Left hindlimb (tissue), 1 donor: ENCODE results near the gene ZPR1.
"Not testable (repeated sequence)": the region's sequence is repeated elsewhere in the genome, so short reads cannot be mapped to it uniquely, and the experiment has no call there.

Experiments used
- DNase-seq: peaks from one replicate; pipeline ENCODE4 v3.0.0-alpha.2; 2018

ZPR1 gene

DNA sequence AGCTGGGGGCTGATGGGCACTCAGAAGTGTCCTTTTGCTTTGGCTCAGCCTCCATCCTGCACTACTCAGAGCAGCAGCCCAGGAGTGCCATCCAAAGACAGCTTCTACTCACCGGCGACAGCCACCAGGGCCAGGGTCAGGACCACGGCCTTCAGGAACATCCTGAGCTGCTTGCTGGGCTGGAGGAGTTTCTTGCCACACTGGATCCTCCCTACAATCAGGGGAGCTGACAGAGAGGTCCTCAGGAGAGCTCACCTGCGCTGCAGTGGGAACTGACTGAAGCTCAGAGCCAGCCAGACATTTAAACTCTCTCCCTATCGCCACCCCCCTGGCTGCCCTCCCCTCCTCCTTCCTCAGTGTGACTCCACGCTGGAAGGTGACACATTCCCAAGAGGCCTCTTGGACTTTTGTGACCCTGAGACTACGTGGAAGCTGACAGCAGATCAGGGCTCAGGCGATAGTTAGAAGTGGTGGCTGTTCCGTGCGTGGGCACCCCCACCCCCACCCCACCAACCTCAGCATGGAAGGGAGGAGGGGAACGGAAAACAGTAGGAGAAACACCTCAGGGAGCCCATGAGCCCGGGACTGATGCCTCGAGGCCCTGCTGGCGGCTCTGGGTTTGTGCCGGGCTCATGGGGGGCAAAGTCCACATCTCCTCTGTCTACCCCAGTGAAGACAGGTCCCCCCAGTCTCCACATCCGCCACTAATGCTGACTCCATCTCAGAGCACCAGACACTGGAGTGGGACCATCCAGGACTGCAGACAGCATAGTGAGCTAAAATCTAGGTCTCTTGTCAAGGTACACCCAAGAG lies 35.4 kb upstream of the ZPR1 start, which contains the start of gene APOA4:
Gene APOA4 (minus strand): TSS at position 274 of the 813 bp plus-strand sequence. CDS start 113 bp downstream, at position 161.
- no peak for DNase-seq

DNA sequence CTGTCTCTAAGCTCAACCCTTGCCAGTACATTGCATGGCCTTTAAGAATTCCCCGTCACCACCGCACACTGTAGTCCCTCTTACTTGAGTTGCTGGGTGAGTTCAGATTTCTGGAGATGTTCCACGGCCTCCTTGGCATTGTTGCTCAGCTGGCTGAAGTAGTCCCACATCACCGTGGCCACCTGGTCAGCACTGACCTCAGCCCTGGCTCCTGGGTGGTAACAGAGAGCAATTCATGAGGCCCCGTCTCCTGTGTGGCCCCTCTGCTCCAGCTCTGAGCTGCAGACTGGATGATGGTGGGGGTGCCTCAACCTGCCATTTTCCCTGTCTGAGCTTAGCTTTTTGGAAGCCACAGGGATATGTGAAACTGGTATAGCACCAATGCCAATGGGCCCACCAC lies 34.8 kb upstream of the ZPR1 start:
- DNase-seq = no peak

DNA sequence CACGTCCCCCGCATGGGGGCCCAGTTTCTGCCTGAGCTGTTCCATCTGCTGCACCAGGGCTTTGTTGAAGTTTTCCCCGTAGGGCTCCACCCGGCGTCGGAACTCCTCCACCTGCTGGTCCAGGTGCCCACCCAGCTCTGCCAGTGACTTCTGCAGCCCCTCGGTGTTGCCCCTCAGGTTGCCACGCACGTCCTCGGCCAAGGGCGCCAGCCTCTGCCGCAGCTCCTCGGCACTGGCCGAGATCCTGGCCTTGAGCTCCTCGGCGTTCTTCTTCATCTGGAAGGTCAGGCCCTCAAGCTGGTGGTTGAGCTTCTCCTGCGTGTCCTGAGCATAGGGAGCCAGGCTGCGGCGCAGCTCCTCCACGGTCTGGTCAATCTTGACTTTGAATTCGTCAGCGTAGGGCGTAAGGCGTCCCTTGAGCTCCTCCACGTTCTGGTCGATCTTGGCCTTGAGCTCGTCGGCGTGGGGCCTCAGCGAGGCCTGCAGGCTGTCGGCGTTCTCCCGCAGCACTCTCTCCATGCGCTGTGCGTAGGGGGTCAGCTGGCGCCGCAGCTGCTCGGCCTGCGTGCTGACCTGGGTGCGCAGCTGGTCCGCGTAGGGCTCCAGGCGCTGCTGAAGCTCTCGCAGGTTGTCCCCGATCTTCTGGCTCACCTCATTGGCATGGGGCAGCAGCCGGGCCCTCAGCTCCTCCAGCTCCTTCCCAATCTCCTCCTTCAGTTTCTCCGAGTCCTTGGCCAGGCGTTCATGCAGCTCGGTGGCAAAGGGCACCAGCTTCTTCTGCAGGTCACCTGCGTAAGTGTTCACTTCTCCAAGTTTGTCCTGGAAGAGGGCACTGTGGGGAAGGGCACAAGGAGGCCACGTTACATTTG lies 33.5 kb upstream of the ZPR1 start:
- no peak for DNase-seq

DNA sequence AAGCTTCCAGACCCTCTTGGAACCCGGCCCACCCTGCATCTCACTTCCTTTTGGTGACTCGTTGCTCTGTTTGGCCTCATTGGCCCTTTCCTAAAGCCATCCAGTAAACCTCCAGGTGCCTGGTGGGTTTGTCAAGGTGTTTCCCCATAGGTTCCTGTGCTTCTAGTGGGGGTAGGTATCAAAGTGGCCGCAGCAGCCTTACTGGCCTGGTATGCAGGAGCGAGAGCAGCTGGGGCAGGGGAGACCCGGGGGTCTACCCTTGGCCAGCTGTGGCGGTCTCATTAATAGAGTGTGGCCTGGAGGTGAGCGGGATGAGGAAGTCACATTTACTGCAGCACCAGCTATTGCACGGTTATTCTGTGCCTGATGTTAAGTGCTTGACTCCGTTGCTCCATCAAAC lies 31.2 kb upstream of the ZPR1 start:
- DNase-seq = no peak

DNA sequence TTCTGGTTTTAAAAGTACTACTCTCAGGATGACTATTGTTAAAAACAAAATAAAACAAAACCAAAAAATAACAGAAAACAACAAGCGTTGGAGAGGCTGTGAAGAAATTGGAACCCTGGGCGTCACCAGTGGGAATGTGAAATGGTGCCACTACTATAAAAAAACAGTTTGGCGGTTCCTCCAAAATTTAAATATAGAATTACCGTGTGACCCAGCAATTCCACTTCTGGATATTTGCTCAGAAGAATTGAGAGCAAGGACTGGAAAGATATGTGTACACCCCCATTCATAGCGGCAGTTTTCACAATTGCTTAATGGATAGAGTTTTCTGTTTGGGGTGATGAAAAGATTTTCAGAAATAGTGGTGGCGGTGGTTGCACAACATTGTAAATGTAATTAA lies 26.7 kb upstream of the ZPR1 start:
- DNase-seq = no peak

DNA sequence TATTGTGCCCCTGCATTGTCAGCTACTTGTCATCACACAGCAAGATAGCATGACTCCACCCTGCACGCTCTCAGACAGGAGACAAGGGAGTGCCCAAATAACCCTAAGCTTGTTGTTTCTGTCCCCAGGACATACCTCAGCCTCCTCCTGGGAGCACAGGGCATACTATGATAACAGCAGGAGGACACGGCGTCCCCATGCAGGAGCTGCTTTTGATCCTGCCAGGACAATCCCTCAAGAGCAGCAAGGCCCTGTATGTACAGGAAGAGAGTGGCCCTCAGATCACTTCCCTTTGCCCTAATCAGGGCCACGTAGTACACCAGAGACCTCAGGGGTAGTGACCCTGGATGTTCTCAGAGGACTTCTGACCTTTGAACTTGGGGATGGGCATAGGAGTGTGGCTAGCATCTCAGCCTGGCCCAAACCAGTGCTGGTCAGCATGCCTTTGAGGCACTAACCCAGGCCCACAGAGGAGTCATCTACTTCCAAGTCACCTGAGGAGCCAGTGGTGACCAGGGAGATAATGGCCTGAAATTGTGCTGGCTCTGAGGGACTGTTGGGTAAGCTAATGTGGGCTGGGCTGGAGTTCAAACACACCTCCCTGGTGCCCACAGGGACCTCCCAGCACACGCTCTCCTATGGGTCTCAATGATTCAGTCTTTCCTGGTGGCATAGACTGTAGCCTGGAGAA lies 26.1 kb upstream of the ZPR1 start:
- no peak for DNase-seq

DNA sequence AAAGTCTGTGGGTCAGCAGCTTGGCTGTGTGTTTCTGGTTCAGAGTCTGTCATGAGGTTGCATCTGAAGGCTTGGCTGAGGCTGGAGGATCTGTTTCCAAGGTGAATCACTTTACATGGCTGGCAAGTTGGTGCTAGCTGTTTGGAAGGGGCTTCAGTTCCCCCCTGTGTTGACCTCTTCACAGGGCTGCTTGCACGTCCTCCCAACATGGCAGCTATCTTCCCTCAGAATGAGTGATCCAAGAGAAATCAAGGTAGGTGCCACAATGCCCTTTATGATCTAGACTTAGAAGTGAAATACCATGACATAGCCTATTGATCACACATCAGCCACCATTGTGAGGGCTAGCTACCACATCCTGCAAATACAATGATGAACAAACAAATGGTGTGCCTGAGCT lies 25.3 kb upstream of the ZPR1 start:
- DNase-seq = no peak

DNA sequence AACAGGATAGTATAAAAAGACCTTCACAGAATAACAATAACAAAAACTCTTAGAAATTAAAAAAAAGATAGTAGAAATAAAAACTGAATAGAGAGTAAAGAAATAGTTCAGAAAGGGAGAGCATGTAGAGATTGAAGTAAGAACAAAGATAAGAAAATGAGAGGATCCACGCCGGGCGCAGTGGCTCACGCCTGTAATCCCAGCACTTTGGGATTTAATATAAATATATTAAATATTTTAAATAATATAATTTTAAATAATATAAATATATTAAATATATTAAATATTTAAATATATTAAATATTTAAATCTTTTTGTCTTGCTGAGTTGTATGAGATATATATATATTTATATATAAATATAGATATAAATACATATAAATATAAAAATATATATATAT lies 24.3 kb upstream of the ZPR1 start:
- DNase-seq = no peak

DNA sequence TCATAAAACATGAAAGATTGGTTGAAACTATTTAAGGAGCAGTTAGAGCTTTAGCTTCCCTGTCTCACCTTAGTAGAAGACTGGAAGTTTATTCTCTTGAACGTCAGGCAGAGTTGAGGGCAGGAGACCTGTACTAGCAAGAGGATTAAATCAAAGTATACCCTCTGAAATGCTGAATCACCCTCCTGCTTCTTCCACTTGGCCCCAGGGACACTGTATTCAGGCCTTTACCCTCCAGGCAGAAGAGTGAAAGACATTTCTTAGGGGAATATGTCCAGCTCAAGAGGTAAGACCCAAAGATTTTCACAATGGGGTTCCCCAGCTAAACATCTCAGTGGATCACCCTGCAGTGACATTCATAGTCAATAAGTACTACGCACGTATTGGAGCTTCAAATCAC lies 23.4 kb upstream of the ZPR1 start:
- no peak for DNase-seq

DNA sequence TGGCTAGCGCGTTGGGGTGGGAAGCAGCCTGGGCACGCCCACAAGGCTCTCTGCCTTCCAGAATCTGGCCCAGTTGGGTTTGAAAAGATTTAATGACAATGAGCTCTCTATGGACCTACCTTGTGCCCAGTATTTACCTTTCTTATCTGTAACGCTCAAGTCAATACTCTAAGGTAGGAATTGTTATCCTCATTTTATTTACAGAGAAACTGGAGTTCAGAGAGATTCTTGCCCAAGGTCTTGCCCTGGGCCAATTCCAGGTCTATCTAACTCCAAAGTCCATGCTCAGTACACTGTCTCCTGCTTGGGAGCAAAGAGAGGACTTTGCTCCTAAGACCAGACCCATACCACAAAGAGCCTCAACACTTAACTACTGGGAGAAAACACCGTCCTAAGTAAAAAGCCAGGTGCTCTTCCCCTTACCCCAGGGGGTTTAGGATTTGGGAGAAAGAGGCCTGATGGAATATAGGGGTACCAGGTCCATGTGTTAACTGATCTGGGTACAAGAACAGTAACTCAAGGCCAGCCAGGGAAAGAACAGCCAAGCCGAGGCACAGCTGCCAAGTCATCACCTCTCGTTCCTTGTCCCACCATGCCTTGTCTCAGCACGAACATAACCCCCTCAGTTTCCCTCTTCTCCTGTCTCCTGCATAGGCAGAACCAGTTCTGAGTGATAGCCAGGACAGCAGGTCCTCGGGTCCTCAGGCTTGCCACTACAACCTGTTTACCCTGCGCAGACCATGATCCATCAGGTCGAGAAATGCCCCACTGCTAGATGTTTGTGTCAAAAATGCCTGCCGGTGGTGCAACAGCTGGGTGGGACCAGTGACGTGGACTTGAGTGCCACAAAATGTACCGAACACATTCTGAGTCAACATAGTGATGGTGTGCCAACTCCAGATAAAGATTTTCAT lies 20.7 kb upstream of the ZPR1 start:
- DNase-seq = no peak

DNA sequence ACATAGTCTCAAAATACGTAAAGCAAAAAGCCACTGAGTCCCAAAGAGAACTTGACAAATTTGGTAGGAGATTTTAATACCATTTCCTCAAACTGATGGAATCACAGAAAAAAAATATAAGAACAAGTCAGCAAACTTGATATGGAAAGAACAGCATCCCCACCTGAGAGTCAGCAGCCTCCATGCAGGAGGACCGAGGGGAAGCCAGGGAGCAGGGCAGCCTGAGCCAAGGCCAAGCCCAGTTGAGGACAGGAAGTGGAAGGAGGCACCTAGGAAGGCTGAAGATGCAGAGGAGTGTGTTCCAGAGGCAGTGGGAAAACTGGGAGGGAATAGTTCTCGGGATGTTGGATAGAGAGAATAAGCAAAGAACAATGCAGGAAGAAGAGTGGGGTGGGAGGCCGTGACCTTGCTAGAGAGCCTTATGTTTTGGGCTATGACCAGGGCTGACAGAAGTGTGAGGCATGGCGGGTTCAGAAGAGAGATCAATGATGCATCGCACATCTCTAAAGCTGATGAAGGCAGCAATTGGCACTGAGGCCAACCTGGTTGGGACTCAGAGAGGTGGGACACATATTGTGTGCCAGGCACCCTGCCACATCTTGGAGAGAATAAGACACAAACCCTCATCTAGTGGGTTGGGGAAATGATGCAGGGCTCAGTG lies 19.9 kb upstream of the ZPR1 start:
- no peak for DNase-seq

DNA sequence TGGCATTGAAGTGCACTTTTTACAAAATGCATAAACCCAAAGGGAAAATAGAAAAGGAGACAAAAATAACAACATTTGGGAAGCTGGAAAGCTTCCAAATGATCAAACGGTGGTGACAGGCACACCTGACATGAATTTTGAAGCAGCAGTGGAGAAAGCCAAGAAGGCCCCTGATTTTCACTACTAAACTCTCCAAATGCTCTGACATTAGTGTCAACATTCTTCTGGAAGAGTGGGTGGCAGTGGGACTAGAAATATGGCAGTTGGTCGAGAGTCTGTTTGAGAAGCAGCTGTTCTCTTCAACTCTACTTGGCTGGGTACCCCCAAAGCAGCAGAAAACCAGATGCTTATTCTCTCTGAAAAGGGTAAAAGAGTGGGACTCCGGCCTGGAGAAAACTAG lies 16.2 kb upstream of the ZPR1 start:
- no peak for DNase-seq

DNA sequence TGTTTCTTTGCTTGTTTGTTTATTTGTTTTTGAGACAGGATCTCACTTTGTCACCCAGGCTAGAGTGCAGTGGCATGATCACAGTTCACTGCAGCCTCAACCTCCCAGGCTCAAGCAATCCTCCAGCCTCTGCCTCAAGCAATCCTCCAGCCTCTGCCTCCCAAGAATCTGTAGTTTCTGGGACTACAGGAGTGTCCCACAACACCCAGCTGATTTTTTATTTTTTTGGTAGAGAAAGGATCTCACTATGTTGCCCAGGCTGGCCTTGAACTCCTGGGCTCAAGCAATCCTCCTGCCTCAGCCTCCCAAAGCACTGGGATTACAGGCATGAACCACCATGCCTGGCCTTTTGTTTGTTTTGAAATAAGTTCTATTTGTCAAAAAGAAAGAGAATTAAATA lies 13.8 kb upstream of the ZPR1 start:
- not testable (repeated sequence) for DNase-seq

DNA sequence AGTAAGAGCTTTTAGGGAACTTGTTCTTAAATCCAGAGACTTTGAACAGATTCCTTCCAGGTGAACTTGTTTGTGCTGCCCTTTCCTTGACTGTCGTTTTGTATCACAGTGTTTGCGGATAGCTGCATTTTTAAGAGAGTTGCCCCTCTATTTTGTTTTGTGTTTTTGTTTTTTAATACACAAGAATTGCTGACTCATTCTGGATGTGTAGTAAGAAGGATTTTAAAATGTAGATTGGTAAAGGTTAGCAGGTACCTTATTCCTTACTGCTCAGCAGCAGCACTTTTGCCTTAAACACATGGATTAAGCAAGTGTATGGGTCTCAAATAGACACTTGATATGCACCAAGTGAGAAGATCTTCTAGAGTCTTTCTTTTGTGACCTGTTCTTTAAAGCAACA lies 12.8 kb upstream of the ZPR1 start:
- no peak for DNase-seq

DNA sequence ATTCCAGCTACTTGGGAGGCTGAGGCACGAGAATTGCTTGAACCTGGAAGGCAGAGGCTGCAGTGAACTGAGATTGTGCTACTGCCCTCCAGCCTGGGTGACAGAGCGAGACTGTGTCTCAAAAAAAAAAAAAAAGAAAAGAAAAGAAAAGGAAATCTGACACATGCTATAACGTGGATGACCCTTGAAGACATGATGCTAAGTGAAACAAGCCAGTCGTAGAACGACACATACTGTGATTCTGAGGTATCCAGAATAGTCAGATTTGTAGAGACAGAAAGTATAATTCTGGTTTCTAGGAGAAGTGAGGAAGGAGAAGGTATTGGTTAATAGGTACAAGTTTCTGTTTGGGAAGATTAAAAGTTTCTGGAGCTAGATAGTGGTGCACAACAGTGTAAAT lies 10.5 kb upstream of the ZPR1 start:
- DNase-seq = no peak

DNA sequence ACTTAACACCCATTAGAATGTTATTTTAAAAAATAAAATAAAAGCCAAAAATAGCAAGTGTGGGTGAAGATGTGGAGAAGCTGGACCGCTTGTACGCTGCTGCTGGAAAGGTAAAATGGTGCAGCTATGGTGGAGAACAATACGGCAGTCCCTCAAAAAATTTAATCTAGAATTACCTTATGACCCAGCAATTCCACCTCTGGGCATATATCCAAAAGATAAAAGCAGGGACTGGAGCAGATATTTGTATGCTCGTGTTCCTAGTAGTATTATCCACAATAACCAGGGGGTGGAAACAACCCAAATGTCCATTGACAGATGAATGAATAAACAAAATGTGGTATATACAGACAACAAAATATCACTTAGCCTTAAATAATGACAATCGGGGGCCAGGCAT lies 10.0 kb upstream of the ZPR1 start:
- no peak for DNase-seq

DNA sequence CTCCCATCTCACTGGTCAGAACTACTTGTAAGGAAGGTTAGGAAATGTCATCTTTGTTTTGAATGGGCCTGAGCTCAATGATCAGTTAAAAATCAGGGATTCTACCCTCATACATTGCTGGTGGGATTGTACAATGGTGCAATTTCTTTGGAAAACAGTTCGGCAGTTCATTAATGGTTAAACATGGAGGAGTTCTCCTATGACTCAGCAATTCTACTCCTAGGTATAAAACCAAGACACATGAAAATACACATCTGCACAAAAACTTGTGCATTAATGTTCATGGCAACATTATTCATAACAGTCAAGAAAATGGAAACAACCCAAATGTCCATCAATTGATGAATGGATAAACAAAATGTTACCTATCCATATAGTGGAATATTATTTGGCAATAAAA lies 8.7 kb upstream of the ZPR1 start:
- no peak for DNase-seq

DNA sequence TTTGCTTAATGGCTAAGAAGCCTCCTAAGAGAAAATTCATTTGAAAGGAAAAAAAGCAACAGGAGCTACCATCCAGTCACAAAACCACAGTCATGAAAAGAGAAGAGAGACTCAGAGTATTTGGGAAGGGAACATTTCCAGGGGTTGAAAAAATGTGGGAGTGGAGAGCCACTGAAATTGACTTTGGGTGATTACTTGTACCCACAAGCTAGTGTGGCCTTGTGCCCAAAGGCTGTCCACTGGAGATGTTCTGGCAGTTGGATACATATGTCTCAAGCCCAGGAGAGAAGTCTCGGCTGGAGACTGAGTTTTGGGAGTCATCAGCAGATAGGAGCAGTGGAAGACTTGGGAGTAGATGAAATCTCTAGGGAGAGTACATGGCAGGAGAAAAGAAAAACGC lies 7.0 kb upstream of the ZPR1 start:
- no peak for DNase-seq

DNA sequence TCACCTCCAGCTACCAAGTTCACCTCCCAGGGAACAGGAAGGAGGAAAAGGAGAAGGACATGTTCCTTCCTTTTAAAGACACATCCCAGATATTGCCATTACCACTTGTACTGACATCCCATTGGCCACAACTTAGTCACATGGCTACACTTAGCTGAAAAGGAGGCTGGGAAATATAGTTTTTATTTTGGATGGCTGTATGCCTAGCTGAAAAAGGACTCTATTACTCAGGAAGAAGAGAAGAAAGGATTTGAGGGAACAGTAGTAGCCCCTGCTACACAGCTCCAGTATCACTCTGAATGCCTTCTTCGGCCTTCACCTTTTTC lies 5.9 kb upstream of the ZPR1 start:
- no peak for DNase-seq

DNA sequence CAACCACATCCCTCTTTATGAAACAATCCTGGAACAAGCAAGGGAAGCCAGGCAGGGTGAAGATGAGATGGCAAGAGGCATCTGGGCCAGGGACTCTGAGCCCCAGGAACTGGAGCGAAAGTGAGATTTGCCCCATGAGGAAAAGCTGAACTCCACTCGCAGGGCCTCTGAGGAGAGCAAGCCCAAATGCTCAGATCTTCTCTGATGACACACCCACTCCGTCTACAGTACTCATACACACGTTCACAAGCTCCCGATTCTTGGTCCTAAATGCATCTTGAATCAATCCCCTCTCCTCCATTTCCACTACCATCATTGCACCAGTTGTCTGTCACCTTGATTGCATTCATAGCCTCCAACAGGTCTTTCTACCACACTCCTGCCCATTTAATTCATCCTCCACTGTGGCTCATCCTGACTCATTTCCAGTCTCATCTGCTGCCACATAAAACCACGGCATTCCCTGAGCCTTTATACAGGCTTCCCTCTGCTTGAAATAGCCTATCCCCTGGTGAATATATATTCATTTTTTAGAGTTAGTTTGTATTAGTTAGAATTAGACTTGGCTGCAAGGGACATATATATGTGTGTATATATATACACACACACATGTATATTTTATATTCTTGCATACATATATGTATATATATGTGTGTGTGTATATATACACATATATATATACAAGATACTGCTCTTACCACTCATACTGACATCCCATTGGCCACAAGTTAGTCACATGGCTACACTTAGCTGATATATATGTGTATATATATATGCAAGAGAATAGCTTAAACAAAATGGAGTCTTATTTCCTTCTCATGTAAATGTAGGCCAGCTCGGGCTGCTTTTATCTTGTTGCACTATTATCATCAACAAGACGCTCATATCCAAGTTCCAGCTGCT lies 5.3 kb upstream of the ZPR1 start:
- DNase-seq = no peak
